Left cardiac atrium (tissue), 4 donors: ENCODE data around the gene HERC4. TPM values are rescaled to one million over a fixed set of nuclear protein-coding genes. Genes with fewer than 3 reads are reported as not detected.
"Not testable (repeated sequence)": the region's sequence is repeated elsewhere in the genome, so short reads cannot be mapped to it uniquely, and the experiment has no call there.

ENCODE experiments used
- ATAC-seq, 2 donors: fragments of 200-7000 bp; cut with Tn5 transposase; one replicate each; pipeline ENCODE4 v1.9.1; 2020; ENCODE audit warnings: mild to moderate bottlenecking in 2 of 2, moderate library complexity in 2 of 2
- DNase-seq: peaks from one replicate; pipeline ENCODE4 v3.0.0-alpha.2; 2020
- intact Hi-C, 2 donors: fragments of 100-400 bp; cut with DNase I; formaldehyde crosslinking; loops; one replicate each; pipeline versions ENCODE4 v1.14.1 to v1.15.1; 2022 to 2023
- total RNA-seq, 2 donors: library from RNA; stranded (reverse); fragmentation: NEBNext Ultra II Directional; extraction: Animal tissue kit (Norgen Biotek cat#: 25700); gene quantifications; one replicate each; pipeline ENCODE4 v1.2.1, GENCODE V29; 2021
- donor health status: DM: no; HTN: yes; CAD: no.
- donor health status: DM: no; HTN: yes; CAD: no; lungs with severe emphysema.
- donor health status: DM: yes; HTN: yes; CAD: no.
- donor health status: Dilated cardiomyopathy.

Gene HERC4
- total RNA-seq, 2 donors from 2014 or later = 31.9 to 34.7 TPM

- intact Hi-C loops = no loop called here
- DNase-seq = no peak
- no peak for ATAC-seq
Observed at GRCh38 chr10:68067029-68067428, 8.1 kb downstream of the HERC4 start.

- intact Hi-C loops = no loop called here
- ATAC-seq (no peak), DNase-seq (no peak)
Observed at GRCh38 chr10:68053553-68053952, 21.5 kb downstream of the HERC4 start.

- DNase-seq (no peak), ATAC-seq (no peak)
- intact Hi-C loops = no loop called here
Observed at GRCh38 chr10:68052463-68052862, 22.6 kb downstream of the HERC4 start.

- ATAC-seq = no peak
Observed at GRCh38 chr10:68049289-68050078, 25.6 kb downstream of the HERC4 start.

GRCh38 chr10:68047554-68048327 is 27.3 kb downstream of the HERC4 start:
- intact Hi-C loops = no loop called here
- DNase-seq = no peak
- no peak for ATAC-seq

More at GRCh38 chr10:68049289-68050078, 25.6 kb downstream of the HERC4 start:
- intact Hi-C loops = no loop called here
- DNase-seq = no peak

GRCh38 chr10:68047122-68047521 is 28.0 kb downstream of the HERC4 start:
- intact Hi-C loops = no loop called here
- ATAC-seq = no peak
- DNase-seq = no peak

GRCh38 chr10:68046642-68047041 is 28.4 kb downstream of the HERC4 start:
- DNase-seq (no peak), ATAC-seq (no peak)
- intact Hi-C loops = no loop called here

- DNase-seq (no peak), ATAC-seq (no peak)
- intact Hi-C loops = no loop called here
Observed at GRCh38 chr10:68043030-68043429, 32.1 kb downstream of the HERC4 start.

GRCh38 chr10:68032113-68032512 is 43.0 kb downstream of the HERC4 start:
- ATAC-seq (no peak), DNase-seq (no peak)
- intact Hi-C loops = no loop called here

- DNase-seq (no peak), ATAC-seq (no peak)
- intact Hi-C loops = no loop called here
Observed at GRCh38 chr10:68027429-68027828, 47.7 kb downstream of the HERC4 start.

GRCh38 chr10:68023292-68023691 is 51.8 kb downstream of the HERC4 start:
- intact Hi-C loops = no loop called here
- DNase-seq (no peak), ATAC-seq (no peak)

GRCh38 chr10:68022324-68022723 is 52.8 kb downstream of the HERC4 start:
- ATAC-seq, DNase-seq, intact Hi-C loops: not testable (repeated sequence)

GRCh38 chr10:68016519-68016918 is 58.6 kb downstream of the HERC4 start:
- intact Hi-C loops, ATAC-seq, DNase-seq: not testable (repeated sequence)

GRCh38 chr10:68010426-68010940 is 64.6 kb downstream of the HERC4 start:
- intact Hi-C loops = no loop called here
- DNase-seq (no peak), ATAC-seq (no peak)

GRCh38 chr10:68007356-68007755 is 67.7 kb downstream of the HERC4 start:
- DNase-seq = no peak
- intact Hi-C loops = no loop called here
- ATAC-seq = no peak

- intact Hi-C loops = no loop called here
- no peak for ATAC-seq
- no peak for DNase-seq
Observed at GRCh38 chr10:68001539-68001938, 73.5 kb downstream of the HERC4 start.

- no peak for ATAC-seq
- intact Hi-C loops = no loop called here
- no peak for DNase-seq
Observed at GRCh38 chr10:68001000-68001399, 74.1 kb downstream of the HERC4 start.

GRCh38 chr10:67990093-67990492 is 85.0 kb downstream of the HERC4 start:
- intact Hi-C loops = no loop called here
- ATAC-seq = no peak
- DNase-seq = no peak

GRCh38 chr10:67988606-67989005 is 86.5 kb downstream of the HERC4 start:
- intact Hi-C loops = no loop called here
- DNase-seq (no peak), ATAC-seq (no peak)

GRCh38 chr10:67982603-67983002 is 92.5 kb downstream of the HERC4 start:
- DNase-seq, intact Hi-C loops, ATAC-seq: not testable (repeated sequence)
